Measurements from ENCODE around the gene RAB5B. TPM values are rescaled to one million over a fixed set of nuclear protein-coding genes. Genes with fewer than 3 reads are reported as not detected.

The RAB5B gene
- total RNA-seq, 1 donor from 2014 or later = 83.8 TPM

- no peak for TF ChIP-seq CTCF (IDR thresholded peaks at IDR 0.05)
- DNase-seq (peak; percentile 44), ATAC-seq (ENCODE audit: low read depth) (no peak)
- intact Hi-C loops (cut with micrococcal nuclease) = loop anchor here (1.0 to 2.0 kb wide), 2 partner anchors 41 to 75 kb away; no protein-coding TSS in a partner anchor
- ChIA-PET CTCF (interaction anchor here (0.7 to 5.7 kb wide), 5 partner anchors 8 to 207 kb away, joined by 3 to 33 read pairs (median 3); partner anchors contain the start of genes ORMDL2, RAB5B and SARNP), POLR2A (interaction anchor here (0.6 to 6.8 kb wide), 9 partner anchors 8 to 1062 kb away, joined by 3 to 69 read pairs (median 6); partner anchors contain the start of genes DNAJC14, ORMDL2, RAB5B and SARNP)
- Mint-ChIP-seq H3K9me3 (no peaks in the 10 kb centered on the region), H3K36me3 (ENCODE audit: low read depth) (peaks cover 44% of the 10 kb centered on the region), H3K4me1 (peaks cover 65% of the 10 kb centered on the region), H3K27me3 (no peaks in the 10 kb centered on the region), H3K27ac (peak overlapping the region; percentile 98), H3K4me3 (peak overlapping the region; percentile 92)
Observed at GRCh38 chr12:55931780-55932550, 41.9 kb upstream of the RAB5B start.

GRCh38 chr12:55932551-55932910 is 41.3 kb upstream of the RAB5B start:
- DNase-seq (peak; percentile 27), ATAC-seq (ENCODE audit: low read depth) (peak; percentile 42)
- H3K9me3 Mint-ChIP-seq = no peaks in the 10 kb centered on the region
- peak overlapping the region; percentile 98 for H3K27ac Mint-ChIP-seq
- H3K4me1 Mint-ChIP-seq = peaks cover 65% of the 10 kb centered on the region
- intact Hi-C loops (cut with micrococcal nuclease) = no loop called here
- H3K36me3 Mint-ChIP-seq (ENCODE audit: low read depth) = peaks cover 45% of the 10 kb centered on the region
- POLR2A ChIA-PET = interaction anchor here (1.2 to 6.8 kb wide), 6 partner anchors 42 to 184 kb away, joined by 5 to 69 read pairs (median 12); partner anchors contain the start of genes DNAJC14, ORMDL2, RAB5B and SARNP
- peak overlapping the region; percentile 92 for H3K4me3 Mint-ChIP-seq
- CTCF ChIA-PET = interaction anchor here (1.2 to 5.7 kb wide), 2 partner anchors 115 to 194 kb away, joined by 3 to 33 read pairs; partner anchors contain the start of genes ORMDL2 and SARNP
- no peaks in the 10 kb centered on the region for H3K27me3 Mint-ChIP-seq
- TF ChIP-seq CTCF (IDR thresholded peaks at IDR 0.05) = no peak

DNA sequence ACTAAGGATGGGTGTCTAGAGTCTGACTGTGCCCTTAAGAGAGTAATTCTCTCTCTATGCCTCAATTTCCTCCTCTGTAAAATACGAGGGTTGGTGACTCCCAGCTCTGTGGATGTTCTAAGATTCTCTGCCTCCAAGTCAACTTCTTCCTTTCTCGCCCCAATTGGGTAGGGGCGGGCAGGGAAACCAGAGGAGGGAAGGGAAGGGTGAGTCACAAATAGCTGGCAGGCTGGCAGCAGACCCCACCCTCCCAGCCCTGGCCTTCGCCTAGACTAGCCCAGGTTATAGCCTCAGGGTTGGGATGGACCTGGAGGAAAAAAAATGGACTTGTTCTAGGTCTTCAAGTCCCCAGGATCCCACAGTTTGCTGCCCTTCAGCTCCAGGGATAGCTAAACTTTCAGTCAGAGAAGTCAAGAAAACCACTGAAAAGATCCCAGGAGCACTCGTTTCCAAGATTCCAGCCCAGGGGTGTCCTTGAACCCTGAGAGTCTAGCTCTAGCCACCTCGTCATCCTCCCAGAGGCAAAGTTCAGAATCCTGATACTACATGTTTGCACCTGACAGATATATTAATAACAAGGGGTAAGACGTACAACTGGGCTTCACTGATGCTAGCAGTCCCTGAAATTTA is 40.6 kb upstream of the RAB5B start:
- DNase-seq = no peak
- Mint-ChIP-seq H3K27ac (peak overlapping the region; percentile 98), H3K4me1 (peaks cover 60% of the 10 kb centered on the region), H3K4me3 (peak overlapping the region; percentile 92), H3K27me3 (no peaks in the 10 kb centered on the region), H3K36me3 (ENCODE audit: low read depth) (peaks cover 48% of the 10 kb centered on the region), H3K9me3 (no peaks in the 10 kb centered on the region)
- TF ChIP-seq CTCF (IDR thresholded peaks at IDR 0.05) = no peak
- ATAC-seq (ENCODE audit: low read depth) = no peak
- ChIA-PET CTCF (interaction anchor here (0.5 to 5.7 kb wide), 3 partner anchors 116 to 199 kb away, joined by 3 to 33 read pairs (median 4); partner anchors contain the start of genes ORMDL2 and SARNP), POLR2A (interaction anchor here (0.6 to 3.2 kb wide), 4 partner anchors 29 to 115 kb away, joined by 4 to 19 read pairs (median 12); partner anchors contain the start of genes DNAJC14, ORMDL2, RAB5B and SARNP)
- intact Hi-C loops (cut with micrococcal nuclease) = no loop called here

GRCh38 chr12:55933799-55934742 is 39.8 kb upstream of the RAB5B start:
- DNase-seq (no peak), ATAC-seq (ENCODE audit: low read depth) (no peak)
- no peak for TF ChIP-seq CTCF (IDR thresholded peaks at IDR 0.05)
- ChIA-PET CTCF (interaction anchor here (0.5 to 5.7 kb wide), 6 partner anchors 9 to 224 kb away, joined by 3 to 33 read pairs (median 4); partner anchors contain the start of genes ORMDL2 and SARNP), POLR2A (interaction anchor here (0.5 to 3.2 kb wide), 5 partner anchors 10 to 195 kb away, joined by 3 to 19 read pairs (median 9); partner anchors contain the start of genes DNAJC14, ORMDL2, RAB5B and SARNP)
- H3K9me3 Mint-ChIP-seq = no peaks in the 10 kb centered on the region
- no peak overlapping the region for H3K4me3 Mint-ChIP-seq
- no peaks in the 10 kb centered on the region for H3K27me3 Mint-ChIP-seq
- peak overlapping the region; percentile 3 for H3K27ac Mint-ChIP-seq
- H3K4me1 Mint-ChIP-seq = peaks cover 53% of the 10 kb centered on the region
- intact Hi-C loops (cut with micrococcal nuclease) = no loop called here
- peaks cover 56% of the 10 kb centered on the region for H3K36me3 Mint-ChIP-seq (ENCODE audit: low read depth)

All from activated B cell treated with CpG ODN at 0.5 μM for 24 hours (primary cell).